H9 (cell line): ENCODE results near the gene RPL18. TPM values are rescaled to one million over a fixed set of nuclear protein-coding genes. Genes with fewer than 3 reads are reported as not detected.
A peak's percentile ranks its signal among the peaks of the same experiment; 100 is the strongest.

Experiments used
- DNase-seq: peaks from one replicate; pipeline ENCODE4 v3.0.0-alpha.2; 2017
- H2AFZ ChIP-seq: one replicate; pipeline ENCODE4 v1.6.1; 2013; ENCODE audit warnings: mild to moderate bottlenecking, low read length, control low read depth, moderate library complexity
- H2AK5ac ChIP-seq: 2 replicates; pipeline ENCODE4 v1.6.1; 2013; ENCODE audit warnings: low read length, control low read depth, mixed read lengths; ENCODE audit not compliant: insufficient read length
- H2BK120ac ChIP-seq: one replicate; pipeline ENCODE4 v1.6.1; 2013; ENCODE audit warnings: low read depth, mild to moderate bottlenecking, low read length, control low read depth, inconsistent platforms; ENCODE audit not compliant: poor library complexity, severe bottlenecking
- H2BK12ac ChIP-seq: 2 replicates; pipeline ENCODE4 v1.6.1; 2013; ENCODE audit warnings: low read length, control low read depth, mixed read lengths, low read depth; ENCODE audit not compliant: insufficient read length
- H2BK15ac ChIP-seq: 2 replicates; pipeline ENCODE4 v1.6.1; 2013; ENCODE audit warnings: low read depth, low read length, control low read depth
- H2BK20ac ChIP-seq: one replicate; pipeline ENCODE4 v1.6.1; 2013; ENCODE audit warnings: low read depth, mild to moderate bottlenecking, low read length, control low read depth, inconsistent platforms; ENCODE audit not compliant: poor library complexity, severe bottlenecking
- H2BK5ac ChIP-seq: 2 replicates; pipeline ENCODE4 v1.6.1; 2013; ENCODE audit warnings: low read length, control low read depth, mixed read lengths; ENCODE audit not compliant: insufficient read length
- H3K14ac ChIP-seq: 2 replicates; pipeline ENCODE4 v1.6.1; 2013; ENCODE audit warnings: low read length, control low read depth; ENCODE audit not compliant: insufficient read depth
- H3K18ac ChIP-seq: 2 replicates; pipeline ENCODE4 v1.6.1; 2013; ENCODE audit warnings: low read depth, mild to moderate bottlenecking, mixed read lengths, low read length, control low read depth; ENCODE audit not compliant: insufficient read length
- H3K23ac ChIP-seq: 2 replicates; pipeline ENCODE4 v1.6.1; 2013; ENCODE audit warnings: low read length, control low read depth, mixed read lengths, low read depth; ENCODE audit not compliant: insufficient read length
- H3K23me2 ChIP-seq: 2 replicates; pipeline ENCODE4 v1.6.1; 2013; ENCODE audit warnings: low read depth, mild to moderate bottlenecking, mixed read lengths, low read length, control low read depth; ENCODE audit not compliant: insufficient read length, poor library complexity, severe bottlenecking
- H3K27ac ChIP-seq: 2 replicates; pipeline ENCODE4 v1.5.1; 2013; ENCODE audit warnings: low read length, control low read depth, mixed read lengths, low read depth; ENCODE audit not compliant: insufficient read length
- H3K27me3 ChIP-seq: 2 replicates; pipeline ENCODE4 v1.6.1; 2013; ENCODE audit warnings: low read length, control low read depth, inconsistent platforms; ENCODE audit not compliant: insufficient read depth
- H3K4ac ChIP-seq: 2 replicates; pipeline ENCODE4 v1.6.1; 2013; ENCODE audit warnings: low read depth, mild to moderate bottlenecking, control low read depth, inconsistent platforms, low read length, moderate library complexity
- H3K4me1 ChIP-seq: 2 replicates; pipeline ENCODE4 v1.6.1; 2013; ENCODE audit warnings: low read length, control low read depth, inconsistent platforms; ENCODE audit not compliant: insufficient read depth
- H3K4me2 ChIP-seq: 2 replicates; pipeline ENCODE4 v1.6.1; 2013; ENCODE audit warnings: low read length, control low read depth, mixed read lengths; ENCODE audit not compliant: insufficient read length, insufficient read depth
- H3K56ac ChIP-seq: 2 replicates; pipeline ENCODE4 v1.6.1; 2013; ENCODE audit warnings: low read depth, mild to moderate bottlenecking, mixed read lengths, low read length, control low read depth; ENCODE audit not compliant: insufficient read length
- H3K79me1 ChIP-seq: 2 replicates; pipeline ENCODE4 v1.6.1; 2013; ENCODE audit warnings: low read depth, mild to moderate bottlenecking, moderate library complexity, low read length, control low read depth, inconsistent platforms; ENCODE audit not compliant: insufficient read depth, poor library complexity, severe bottlenecking
- H3K79me2 ChIP-seq: 2 replicates; pipeline ENCODE4 v1.6.1; 2013; ENCODE audit warnings: low read length, control low read depth, inconsistent platforms; ENCODE audit not compliant: insufficient read depth
- H3K9ac ChIP-seq: 2 replicates; pipeline ENCODE4 v1.6.1; 2013; ENCODE audit warnings: low read length, control low read depth, mixed read lengths; ENCODE audit not compliant: insufficient read length; ENCODE audit errors: extremely low read depth
- H3K9me3 ChIP-seq: one replicate; pipeline ENCODE4 v1.6.1; 2013; ENCODE audit warnings: low read depth, low read length, inconsistent platforms; ENCODE audit not compliant: control insufficient read depth
- H3T11ph ChIP-seq: one replicate; pipeline ENCODE4 v1.6.1; 2013; ENCODE audit warnings: mild to moderate bottlenecking, low read length, control low read depth, inconsistent platforms
- H4K20me1 ChIP-seq: one replicate; pipeline ENCODE4 v1.6.1; 2013; ENCODE audit not compliant: control insufficient read depth, insufficient read length, insufficient read depth
- H4K5ac ChIP-seq: 2 replicates; pipeline ENCODE4 v1.6.1; 2013; ENCODE audit warnings: low read depth, mild to moderate bottlenecking, mixed read lengths, low read length, control low read depth; ENCODE audit not compliant: insufficient read length
- H4K8ac ChIP-seq: replicated peaks from 2 replicates; pipeline ENCODE4 v1.6.1; 2013; ENCODE audit warnings: low read length, control low read depth, mixed read lengths, low read depth; ENCODE audit not compliant: insufficient read length
- H4K91ac ChIP-seq: 2 replicates; pipeline ENCODE4 v1.6.1; 2013; ENCODE audit warnings: low read depth, mild to moderate bottlenecking, moderate library complexity, mixed read lengths, low read length, control low read depth; ENCODE audit not compliant: insufficient read length
- H3K27ac Mint-ChIP-seq, 3 experiments: 2 replicates in 2 of 3; 3 replicates in 1 of 3; pipeline ENCODE4 v1.8.0; 2020 to 2021; ENCODE audit warnings: mixed read lengths in 3 of 3, mild to moderate bottlenecking in 1 of 3, moderate library complexity in 1 of 3
- H3K27me3 Mint-ChIP-seq: 2 replicates; pipeline ENCODE4 v1.8.0; 2021; ENCODE audit warnings: low read depth, mild to moderate bottlenecking, moderate library complexity, mixed read lengths
- H3K36me3 Mint-ChIP-seq, 3 experiments: 2 replicates in 2 of 3; 3 replicates in 1 of 3; pipeline ENCODE4 v1.8.0; 2020 to 2021; ENCODE audit warnings: low read depth in 3 of 3, mixed read lengths in 3 of 3; ENCODE audit not compliant: insufficient read depth in 1 of 3
- H3K4me1 Mint-ChIP-seq, 2 experiments: 2 replicates each; pipeline ENCODE4 v1.8.0; 2020; ENCODE audit warnings: mixed read lengths in 2 of 2
- H3K4me3 Mint-ChIP-seq, 2 experiments: 2 replicates in 1 of 2; 3 replicates in 1 of 2; pipeline ENCODE4 v1.8.0; 2020 to 2021; ENCODE audit warnings: mild to moderate bottlenecking in 2 of 2, mixed read lengths in 2 of 2, moderate library complexity in 1 of 2
- H3K9me3 Mint-ChIP-seq, 2 experiments: 2 replicates in 1 of 2; 3 replicates in 1 of 2; pipeline ENCODE4 v1.8.0; 2020; ENCODE audit warnings: mild to moderate bottlenecking in 2 of 2, mixed read lengths in 2 of 2, moderate library complexity in 1 of 2
- CTCF ChIP-seq: fragments of 200-600 bp; sonication (generic); conservative IDR thresholded peaks from 3 replicates; pipeline ENCODE4 v1.8.0; 2021; ENCODE audit warnings: antibody characterized with exemption, mild to moderate bottlenecking
- WGBS: extraction: QIAGEN DNeasy Blood & Tissue Kit; methylation state at CpG from one replicate; pipeline ENCODE4 v1.1.7; 2013; ENCODE audit warnings: missing lambda C conversion rate, low lambda C conversion rate, mixed read lengths; ENCODE audit not compliant: insufficient read length; ENCODE audit errors: extremely low coverage; 5-methylcytosine and 5-hydroxymethylcytosine counted together
- total RNA-seq: library from RNA; stranded (reverse); gene quantifications from 2 replicates; pipeline ENCODE4 v1.2.1, GENCODE V29; 2021

Gene RPL18
- total RNA-seq, 1 experiment from 2014 or later, result 1,855 TPM

- Histone ChIP-seq H3K27me3 (no peaks in the 10 kb centered on the region; the same call in 1 of the 2 replicates), H4K5ac (no peak overlapping the region), H3K14ac (no peak overlapping the region), H3K79me1 (no peaks in the 10 kb centered on the region), H4K8ac (no peak overlapping the region), H2BK5ac (no peak overlapping the region), H3K4ac (no peak overlapping the region), H3T11ph (no peak overlapping the region), H2BK15ac (no peak overlapping the region), H2AK5ac (no peak overlapping the region), H3K27ac (no peak overlapping the region), H3K23ac (no peak overlapping the region), H3K79me2 (no peaks in the 10 kb centered on the region), H2BK120ac (no peak overlapping the region), H3K4me2 (peak overlapping the region; percentile 80), H4K20me1 (no peaks in the 10 kb centered on the region), H3K9ac (no peak overlapping the region), H3K23me2 (peaks cover 21% of the 10 kb centered on the region), H3K18ac (no peak overlapping the region), H3K4me1 (peaks cover 8% of the 10 kb centered on the region; the same call in 1 of the 2 replicates), H2AFZ (no peak overlapping the region), H3K56ac (no peak overlapping the region), H3K9me3 (no peaks in the 10 kb centered on the region), H2BK12ac (no peak overlapping the region), H2BK20ac (no peak overlapping the region), H4K91ac (no peak overlapping the region)
- H3K27ac Mint-ChIP-seq, result peak overlapping the region in 1 of 3 experiments; percentile 72; a peak in 3 of 7 replicates
- no peaks in the 10 kb centered on the region for H3K9me3 Mint-ChIP-seq
- H3K4me1 Mint-ChIP-seq, result peaks cover 34 to 55% of the 10 kb centered on the region in 2 experiments
- H3K27me3 Mint-ChIP-seq, result peaks cover 4% of the 10 kb centered on the region
- TF ChIP-seq CTCF, result no peak
- H3K4me3 Mint-ChIP-seq, result peak overlapping the region; percentile 82 to 89
- DNase-seq, result no peak
- H3K36me3 Mint-ChIP-seq, result peaks cover 11 to 35% (median 25%) of the 10 kb centered on the region in 3 experiments; a peak in 6 of 7 replicates
- whole genome bisulfite sequencing, result no CpG with 5 or more reads among the region's 35 CpGs
Measured at GRCh38 chr19:48635966-48636858, 17.2 kb upstream of the RPL18 start.
